Muscle layer of duodenum (tissue), 2 donors: ENCODE measurements around the gene MBNL1.

ENCODE experiments used
- H3K27ac ChIP-seq: one replicate; pipeline ENCODE4 v1.7.0; 2013; ENCODE audit warnings: mild to moderate bottlenecking, low read length
- H3K27me3 ChIP-seq: one replicate; pipeline ENCODE4 v1.7.0; 2013; ENCODE audit warnings: low read depth, mild to moderate bottlenecking, control low read depth, low read length
- H3K36me3 ChIP-seq, 2 donors: one replicate each; pipeline ENCODE4 v1.7.0; 2013; ENCODE audit warnings: low read length in 2 of 2, control low read depth in 1 of 2, mild to moderate bottlenecking in 1 of 2; ENCODE audit not compliant: insufficient read depth in 2 of 2, control insufficient read depth in 1 of 2
- H3K4me1 ChIP-seq, 2 donors: one replicate each; pipeline ENCODE4 v1.7.0; 2013; ENCODE audit warnings: low read length in 2 of 2, mild to moderate bottlenecking in 2 of 2, control low read depth in 1 of 2, moderate library complexity in 1 of 2; ENCODE audit not compliant: insufficient read depth in 2 of 2, control insufficient read depth in 1 of 2
- H3K4me3 ChIP-seq, 2 donors: one replicate each; pipeline ENCODE4 v1.7.0; 2013; ENCODE audit warnings: low read length in 2 of 2, low read depth in 1 of 2, mild to moderate bottlenecking in 1 of 2
- H3K9me3 ChIP-seq, 2 donors: one replicate each; pipeline ENCODE4 v1.7.0; 2013; ENCODE audit warnings: low read length in 2 of 2, control low read depth in 1 of 2, mild to moderate bottlenecking in 1 of 2; ENCODE audit not compliant: control insufficient read depth in 1 of 2
- donor health status: healthy.

The MBNL1 gene

GRCh38 chr3:152474585-152474984 lies 205.9 kb downstream of the MBNL1 start:
- Histone ChIP-seq H3K27me3 (no peaks in the 10 kb centered on the region), H3K4me1 (no peaks in the 10 kb centered on the region), H3K4me3 (no peak overlapping the region), H3K9me3 (peaks cover 0 to 6% of the 10 kb centered on the region in 2 donors), H3K27ac (no peak overlapping the region), H3K36me3 (no peaks in the 10 kb centered on the region)

GRCh38 chr3:152477422-152477821 lies 208.7 kb downstream of the MBNL1 start:
- H3K4me1 ChIP-seq, result no peaks in the 10 kb centered on the region
- no peaks in the 10 kb centered on the region for H3K36me3 ChIP-seq
- H3K4me3 ChIP-seq, result no peak overlapping the region
- H3K27me3 ChIP-seq, result no peaks in the 10 kb centered on the region
- peaks cover 0 to 8% of the 10 kb centered on the region in 2 donors for H3K9me3 ChIP-seq
- H3K27ac ChIP-seq, result no peak overlapping the region

- H3K9me3 ChIP-seq, result peaks cover 0 to 8% of the 10 kb centered on the region in 2 donors
- no peaks in the 10 kb centered on the region for H3K36me3 ChIP-seq
- H3K27ac ChIP-seq, result no peak overlapping the region
- no peaks in the 10 kb centered on the region for H3K4me1 ChIP-seq
- H3K4me3 ChIP-seq, result no peak overlapping the region
- no peaks in the 10 kb centered on the region for H3K27me3 ChIP-seq
Measured at GRCh38 chr3:152480282-152480953, 211.7 kb downstream of the MBNL1 start.

- Histone ChIP-seq H3K27ac (no peak overlapping the region), H3K36me3 (no peaks in the 10 kb centered on the region), H3K4me3 (no peak overlapping the region), H3K9me3 (peaks cover 0 to 6% of the 10 kb centered on the region in 2 donors), H3K4me1 (no peaks in the 10 kb centered on the region), H3K27me3 (no peaks in the 10 kb centered on the region)
Measured at GRCh38 chr3:152486364-152486763, 217.6 kb downstream of the MBNL1 start.

- no peaks in the 10 kb centered on the region for H3K9me3 ChIP-seq
- no peaks in the 10 kb centered on the region for H3K4me1 ChIP-seq
- no peaks in the 10 kb centered on the region for H3K36me3 ChIP-seq
- H3K27ac ChIP-seq, result no peak overlapping the region
- H3K27me3 ChIP-seq, result no peaks in the 10 kb centered on the region
- no peak overlapping the region for H3K4me3 ChIP-seq
Measured at GRCh38 chr3:152488449-152488848, 219.7 kb downstream of the MBNL1 start.

GRCh38 chr3:152491922-152492321 lies 223.2 kb downstream of the MBNL1 start:
- Histone ChIP-seq H3K27ac (no peak overlapping the region), H3K9me3 (no peaks in the 10 kb centered on the region), H3K27me3 (no peaks in the 10 kb centered on the region)

GRCh38 chr3:152496286-152496685 lies 227.6 kb downstream of the MBNL1 start:
- no peaks in the 10 kb centered on the region for H3K36me3 ChIP-seq
- H3K4me1 ChIP-seq, result no peaks in the 10 kb centered on the region
- H3K27me3 ChIP-seq, result no peaks in the 10 kb centered on the region
- H3K27ac ChIP-seq, result no peak overlapping the region
- H3K4me3 ChIP-seq, result no peak overlapping the region
- H3K9me3 ChIP-seq, result peaks cover 0 to 3% of the 10 kb centered on the region in 2 donors

More at GRCh38 chr3:152491922-152492321, 223.2 kb downstream of the MBNL1 start:
- Histone ChIP-seq H3K36me3 (no peaks in the 10 kb centered on the region), H3K4me3 (no peak overlapping the region), H3K4me1 (no peaks in the 10 kb centered on the region)

- Histone ChIP-seq H3K27me3 (no peaks in the 10 kb centered on the region), H3K36me3 (no peaks in the 10 kb centered on the region), H3K27ac (no peak overlapping the region), H3K9me3 (peaks cover 0 to 5% of the 10 kb centered on the region in 2 donors), H3K4me1 (no peaks in the 10 kb centered on the region), H3K4me3 (no peak overlapping the region)
Measured at GRCh38 chr3:152496716-152497115, 228.0 kb downstream of the MBNL1 start.

- Histone ChIP-seq H3K27me3 (no peaks in the 10 kb centered on the region), H3K9me3 (peaks cover 0 to 5% of the 10 kb centered on the region in 2 donors), H3K27ac (peak overlapping the region; percentile 16)
Measured at GRCh38 chr3:152497457-152497856, 228.7 kb downstream of the MBNL1 start.

GRCh38 chr3:152497890-152498289 lies 229.2 kb downstream of the MBNL1 start:
- Histone ChIP-seq H3K9me3 (peaks cover 0 to 5% of the 10 kb centered on the region in 2 donors), H3K4me1 (no peaks in the 10 kb centered on the region), H3K27ac (no peak overlapping the region), H3K36me3 (no peaks in the 10 kb centered on the region), H3K27me3 (no peaks in the 10 kb centered on the region), H3K4me3 (no peak overlapping the region)

More at GRCh38 chr3:152497457-152497856, 228.7 kb downstream of the MBNL1 start:
- Histone ChIP-seq H3K4me1 (no peaks in the 10 kb centered on the region), H3K36me3 (no peaks in the 10 kb centered on the region), H3K4me3 (no peak overlapping the region)

GRCh38 chr3:152499791-152500385 lies 231.2 kb downstream of the MBNL1 start:
- no peak overlapping the region for H3K4me3 ChIP-seq
- H3K36me3 ChIP-seq, result no peaks in the 10 kb centered on the region
- no peaks in the 10 kb centered on the region for H3K27me3 ChIP-seq
- H3K27ac ChIP-seq, result no peak overlapping the region
- no peaks in the 10 kb centered on the region for H3K4me1 ChIP-seq
- H3K9me3 ChIP-seq, result peaks cover 0 to 5% of the 10 kb centered on the region in 2 donors
